ENCODE measurements around the gene SCAPER.

GRCh38 chr15:76636059-76636458, 269.1 kb downstream of the SCAPER start:
- TF ChIP-seq EP300 (conservative IDR thresholded peaks at IDR 0.05; ENCODE audit: poor library complexity, severe bottlenecking) (no peak), CTCF (IDR thresholded peaks at IDR 0.05; ENCODE audit: poor library complexity, severe bottlenecking) (no peak), TAF1 (IDR thresholded peaks at IDR 0.05; ENCODE audit: low read depth) (no peak)
